ENCODE measurements around the gene CHRNB2.
A peak's percentile ranks its signal among the peaks of the same experiment; 100 is the strongest.

The CHRNB2 gene

GRCh38 chr1:154609398-154610380 is 42.1 kb downstream of the CHRNB2 start (continued):
- TF ChIP-seq ZBTB44 (tag by site-specific recombination; IDR thresholded peaks at IDR 0.05) (0 out of 2 replicates have a peak, but pooled peaks have one; percentile 16), ZNF501 (tag by site-specific recombination; IDR thresholded peaks at IDR 0.05) (no peak), EGR2 (tag by site-specific recombination; IDR thresholded peaks at IDR 0.05; ENCODE audit: low read depth) (no peak), ZNF239 (tag by site-specific recombination; IDR thresholded peaks at IDR 0.05) (no peak), ZNF302 (tag by site-specific recombination; IDR thresholded peaks at IDR 0.05; ENCODE audit: low read depth) (no peak), ZNF121 (tag by site-specific recombination; IDR thresholded peaks at IDR 0.05) (0 out of 2 replicates have a peak, but pooled peaks have one; percentile 3), ZNF248 (tag by site-specific recombination; IDR thresholded peaks at IDR 0.05) (no peak), GLIS1 (tag by site-specific recombination; IDR thresholded peaks at IDR 0.05) (0 out of 2 replicates have a peak, but pooled peaks have one; percentile 12), ZNF830 (tag by site-specific recombination; IDR thresholded peaks at IDR 0.05; ENCODE audit: low read depth) (no peak), ZNF529 (tag by site-specific recombination; IDR thresholded peaks at IDR 0.05; ENCODE audit: insufficient replicate concordance) (no peak), PRDM1 (tag by site-specific recombination; IDR thresholded peaks at IDR 0.05) (peak; percentile 80), ZNF18 (tag by site-specific recombination; IDR thresholded peaks at IDR 0.05) (no peak), ZNF423 (tag by site-specific recombination; IDR thresholded peaks at IDR 0.05) (0 out of 2 replicates have a peak, but pooled peaks have one; percentile 35), ZNF776 (tag by site-specific recombination; IDR thresholded peaks at IDR 0.05; ENCODE audit: borderline replicate concordance) (no peak), ZNF132 (tag by site-specific recombination; IDR thresholded peaks at IDR 0.05; ENCODE audit: borderline replicate concordance) (no peak), INSM2 (tag by site-specific recombination; IDR thresholded peaks at IDR 0.05) (peak; percentile 96), ZBTB21 (tag by site-specific recombination; IDR thresholded peaks at IDR 0.05) (0 out of 2 replicates have a peak, but pooled peaks have one; percentile 17), ZNF366 (tag by site-specific recombination; conservative IDR thresholded peaks at IDR 0.05) (peak; percentile 65; the same call in 1 of the 2 replicates), ZNF580 (tag by site-specific recombination; IDR thresholded peaks at IDR 0.05) (0 out of 2 replicates have a peak, but pooled peaks have one; percentile 42), ZXDB (tag by site-specific recombination; IDR thresholded peaks at IDR 0.05) (0 out of 2 replicates have a peak, but pooled peaks have one; percentile 37), ZFP37 (tag by site-specific recombination; IDR thresholded peaks at IDR 0.05) (0 out of 2 replicates have a peak, but pooled peaks have one; percentile 45), KLF8 (tag by site-specific recombination; IDR thresholded peaks at IDR 0.05) (0 out of 2 replicates have a peak, but pooled peaks have one; percentile 31), ZSCAN23 (tag by site-specific recombination; IDR thresholded peaks at IDR 0.05) (no peak), ZNF843 (tag by site-specific recombination; IDR thresholded peaks at IDR 0.05) (0 out of 2 replicates have a peak, but pooled peaks have one; percentile 18), BCL11B (tag by site-specific recombination; IDR thresholded peaks at IDR 0.05; ENCODE audit: low read depth) (no peak), BCL11A (tag by site-specific recombination; IDR thresholded peaks at IDR 0.05; ENCODE audit: low read depth) (peak; percentile 65; the same call in 1 of the 2 replicates), ZNF426 (tag by site-specific recombination; IDR thresholded peaks at IDR 0.05) (no peak), PRDM4 (tag by site-specific recombination; IDR thresholded peaks at IDR 0.05) (peak; percentile 34; the same call in 1 of the 2 replicates), ZNF544 (tag by site-specific recombination; IDR thresholded peaks at IDR 0.05) (no peak), ZNF223 (tag by site-specific recombination; IDR thresholded peaks at IDR 0.05) (peak; percentile 61; the same call in 1 of the 2 replicates), ZNF146 (tag by site-specific recombination; IDR thresholded peaks at IDR 0.05) (peak; percentile 89)

Data from HEK293 (cell line).